Activated CD4-positive, alpha-beta T cell treated with anti-CD3 and anti-CD28 coated beads, Interleukin-2, amount 50 U/mL, for 1 hour (primary cell): Measurements from ENCODE around the gene NUAK2.

Experiments
- DNase-seq: peaks from one replicate; pipeline ENCODE4 v3.0.0-alpha.2; 2020

NUAK2 gene

GRCh38 chr1:205270764-205271163 lies 50.8 kb downstream of the NUAK2 start:
- DNase-seq: no peak

DNA sequence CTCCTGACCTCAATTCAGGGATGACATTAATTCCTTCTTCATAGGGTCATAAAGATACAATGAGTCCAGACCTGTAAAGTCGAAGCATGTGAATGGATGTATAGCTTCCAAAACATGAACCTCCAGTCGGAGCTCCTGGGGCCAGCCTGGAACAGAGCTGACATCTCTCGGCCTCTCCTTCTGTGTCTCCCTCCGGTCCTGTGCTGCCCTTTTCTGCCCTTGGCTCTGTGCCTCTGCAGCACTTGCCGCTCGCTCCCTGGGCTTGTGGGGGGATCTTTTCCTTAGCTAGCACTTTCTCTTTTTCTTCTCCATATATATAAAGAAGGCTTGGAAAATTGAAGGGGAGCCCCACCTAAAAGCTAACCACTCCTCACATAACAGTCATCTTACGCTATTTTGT lies 51.3 kb downstream of the NUAK2 start:
- no peak for DNase-seq

DNA sequence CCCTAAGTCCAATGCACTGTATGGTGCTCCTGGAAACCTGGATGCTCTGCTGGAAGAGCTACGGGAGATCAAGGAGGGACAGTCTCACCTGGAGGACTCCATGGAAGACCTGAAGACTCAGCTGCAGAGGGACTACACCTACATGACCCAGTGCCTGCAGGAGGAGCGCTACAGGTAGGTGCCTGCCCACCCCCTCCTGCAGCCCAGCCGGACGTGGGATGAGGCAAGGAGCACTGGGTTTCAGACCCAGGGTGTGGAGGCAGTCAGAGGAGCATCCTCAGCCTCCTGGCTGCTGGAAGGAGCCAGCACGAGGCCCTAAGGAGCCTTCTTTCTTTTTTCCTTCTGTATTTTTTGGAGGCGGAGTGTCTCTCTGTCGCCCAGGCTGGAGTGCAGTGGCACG lies 51.8 kb downstream of the NUAK2 start:
- DNase-seq: no peak

DNA sequence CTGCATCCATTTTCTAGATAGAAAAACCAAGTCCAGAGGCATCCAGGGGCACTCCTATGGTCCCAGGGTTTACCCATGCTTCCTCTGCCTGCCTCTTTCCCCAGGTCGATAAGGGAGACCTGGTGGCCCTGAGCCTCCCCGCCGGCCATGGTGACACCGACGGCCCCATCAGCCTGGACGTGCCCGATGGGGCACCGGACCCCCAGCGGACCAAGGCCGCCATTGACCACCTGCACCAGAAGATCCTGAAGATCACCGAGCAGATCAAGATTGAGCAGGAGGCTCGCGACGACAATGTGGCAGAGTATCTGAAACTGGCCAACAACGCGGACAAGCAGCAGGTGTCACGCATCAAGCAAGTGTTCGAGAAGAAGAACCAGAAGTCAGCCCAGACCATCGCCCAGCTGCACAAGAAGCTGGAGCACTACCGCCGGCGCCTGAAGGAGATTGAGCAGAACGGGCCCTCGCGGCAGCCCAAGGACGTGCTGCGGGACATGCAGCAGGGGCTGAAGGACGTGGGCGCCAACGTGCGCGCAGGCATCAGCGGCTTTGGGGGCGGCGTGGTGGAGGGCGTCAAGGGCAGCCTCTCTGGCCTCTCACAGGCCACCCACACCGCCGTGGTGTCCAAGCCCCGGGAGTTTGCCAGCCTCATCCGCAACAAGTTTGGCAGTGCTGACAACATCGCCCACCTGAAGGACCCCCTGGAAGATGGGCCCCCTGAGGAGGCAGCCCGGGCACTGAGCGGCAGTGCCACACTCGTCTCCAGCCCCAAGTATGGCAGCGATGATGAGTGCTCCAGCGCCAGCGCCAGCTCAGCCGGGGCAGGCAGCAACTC lies 52.5 kb downstream of the NUAK2 start:
- no peak for DNase-seq

DNA sequence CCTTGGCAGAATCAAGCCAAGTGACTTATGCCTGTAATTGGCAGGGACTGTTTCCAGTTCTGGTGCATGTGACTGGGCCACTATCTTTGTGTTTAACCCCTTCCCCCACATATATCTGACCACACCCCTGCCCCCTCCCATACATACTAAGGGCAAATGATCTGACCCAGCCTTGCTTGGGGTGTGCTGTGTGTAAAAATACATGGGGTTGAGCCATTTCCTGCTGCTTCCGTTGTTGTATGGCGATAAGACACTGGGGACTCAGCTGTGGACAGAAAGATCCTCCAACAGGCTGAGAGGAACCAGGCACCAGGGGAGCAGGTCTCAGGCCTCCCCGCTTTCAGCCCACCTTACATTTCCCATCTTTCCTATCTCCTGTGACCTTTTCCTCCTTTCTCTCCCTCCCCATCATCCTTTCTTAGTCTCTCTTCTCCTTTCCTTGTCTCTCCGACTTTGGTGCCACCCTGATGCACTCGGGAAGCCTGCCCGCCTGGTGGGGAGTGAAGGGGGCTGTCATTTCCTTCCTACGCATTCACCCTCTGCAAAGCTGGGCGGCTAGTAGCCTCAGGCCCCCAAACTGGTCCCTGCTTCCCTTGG lies 54.1 kb downstream of the NUAK2 start:
- no peak for DNase-seq

GRCh38 chr1:205266611-205267305 lies 54.8 kb downstream of the NUAK2 start:
- no peak for DNase-seq

DNA sequence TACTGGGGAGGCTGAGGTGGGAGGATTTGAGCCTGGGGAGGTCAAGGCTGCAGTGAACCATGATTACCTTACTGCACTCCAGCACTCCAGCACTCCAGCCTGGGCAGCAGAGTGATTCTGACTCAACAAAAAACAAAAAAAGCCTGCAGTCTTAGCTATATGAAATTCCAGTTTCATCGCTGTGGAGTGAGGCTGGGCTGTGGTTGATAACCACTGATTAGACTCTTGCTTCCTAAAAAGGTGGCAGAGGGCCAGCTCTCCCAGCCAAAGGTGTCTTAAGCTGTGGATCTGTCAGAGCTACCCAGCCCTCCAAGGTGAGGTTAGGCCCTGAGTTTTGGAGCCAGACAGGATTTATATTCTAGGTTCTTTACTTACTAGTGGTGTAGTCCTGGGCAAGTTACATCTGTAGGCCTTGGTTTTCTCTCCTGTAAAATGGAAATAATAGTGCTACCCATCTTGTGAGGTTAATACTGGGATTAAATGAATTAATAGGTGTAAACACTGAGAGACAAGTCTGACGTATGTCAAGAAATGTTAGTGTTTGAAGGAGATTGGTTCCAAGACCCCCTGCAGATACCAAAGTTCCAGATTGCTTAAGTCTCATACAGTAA lies 57.9 kb downstream of the NUAK2 start:
- DNase-seq: no peak

GRCh38 chr1:205262731-205263171 lies 58.8 kb downstream of the NUAK2 start:
- DNase-seq: no peak

DNA sequence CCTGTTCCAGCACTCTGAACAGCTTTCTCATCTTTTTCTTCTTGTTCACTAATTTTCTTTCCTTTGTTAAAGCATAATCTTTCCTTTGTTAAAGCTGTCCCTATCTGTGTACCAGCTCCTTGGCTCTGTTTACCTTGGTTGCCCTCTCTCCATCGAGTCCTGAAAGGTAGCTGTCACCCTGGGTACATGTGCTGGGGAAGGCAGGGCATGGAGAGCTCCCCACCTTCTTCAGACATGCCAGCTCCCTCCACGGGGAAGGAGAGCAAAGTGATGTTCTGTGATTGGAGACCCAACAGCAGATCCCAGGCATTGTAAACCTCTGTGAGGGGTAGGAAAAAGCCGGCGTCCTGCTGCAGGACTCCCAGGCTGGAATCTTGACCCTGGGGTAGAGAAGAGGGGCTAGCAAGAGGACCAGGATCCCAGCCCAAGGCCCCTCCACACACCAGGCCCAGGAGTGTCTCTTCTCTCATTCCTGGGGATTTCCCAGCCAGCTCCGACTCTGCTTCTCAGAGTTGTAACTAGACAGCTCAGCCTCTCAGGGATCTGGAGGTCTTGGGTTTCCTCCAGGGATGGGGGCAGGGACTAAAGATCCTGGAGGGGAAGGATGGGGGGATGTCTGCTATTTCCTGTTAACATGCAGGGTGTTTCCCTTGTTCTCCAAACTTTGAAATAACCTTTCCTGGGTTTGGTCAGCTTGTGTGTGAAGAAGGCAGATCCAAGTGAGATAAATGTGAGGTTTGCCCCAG lies 59.4 kb downstream of the NUAK2 start:
- no peak for DNase-seq

DNA sequence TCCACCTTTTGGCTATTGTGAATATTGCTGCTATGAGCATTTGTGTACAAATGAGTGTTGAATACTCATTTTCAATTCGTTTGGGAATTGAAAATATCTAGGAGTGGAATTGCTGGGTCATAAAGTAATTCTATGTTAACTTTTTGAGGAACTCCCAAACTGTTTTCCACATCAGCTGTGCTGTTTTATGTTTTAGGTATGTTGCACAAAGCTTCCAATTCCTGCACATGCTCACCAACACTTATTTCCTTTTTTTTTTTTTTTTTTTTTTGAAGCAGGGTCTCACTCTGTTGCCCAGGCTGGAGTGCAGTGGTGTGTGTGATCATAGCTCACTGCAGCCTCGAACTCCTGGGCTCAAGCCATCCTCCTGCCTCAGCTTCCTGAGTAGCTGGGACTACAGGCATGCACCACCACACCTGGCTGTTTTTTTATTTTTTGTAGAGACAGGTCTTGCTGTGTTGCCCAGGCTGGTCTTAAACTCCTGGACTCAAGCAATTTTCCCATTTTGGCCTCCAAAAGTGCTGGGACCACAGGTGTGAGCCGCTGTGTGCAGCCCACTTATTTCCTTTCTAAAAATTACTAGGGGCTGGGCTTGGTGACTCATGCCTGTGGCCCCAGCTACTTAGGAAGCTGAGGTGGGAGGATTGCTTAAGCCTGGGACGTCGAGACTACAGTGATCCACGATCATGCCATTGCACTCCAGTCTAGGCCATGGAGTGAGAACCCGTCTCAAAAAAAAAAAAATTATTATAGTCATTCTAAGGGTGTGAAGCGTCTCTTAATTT lies 60.4 kb downstream of the NUAK2 start:
- DNase-seq: no peak

- DNase-seq: no peak
Observed at GRCh38 chr1:205259998-205260397, 61.5 kb downstream of the NUAK2 start.

GRCh38 chr1:205259324-205259832 lies 62.2 kb downstream of the NUAK2 start:
- no peak for DNase-seq

- DNase-seq: no peak
Observed at GRCh38 chr1:205258719-205259118, 62.8 kb downstream of the NUAK2 start.

GRCh38 chr1:205258261-205258691 lies 63.3 kb downstream of the NUAK2 start:
- DNase-seq: no peak

- no peak for DNase-seq
Observed at GRCh38 chr1:205257735-205258134, 63.8 kb downstream of the NUAK2 start.

DNA sequence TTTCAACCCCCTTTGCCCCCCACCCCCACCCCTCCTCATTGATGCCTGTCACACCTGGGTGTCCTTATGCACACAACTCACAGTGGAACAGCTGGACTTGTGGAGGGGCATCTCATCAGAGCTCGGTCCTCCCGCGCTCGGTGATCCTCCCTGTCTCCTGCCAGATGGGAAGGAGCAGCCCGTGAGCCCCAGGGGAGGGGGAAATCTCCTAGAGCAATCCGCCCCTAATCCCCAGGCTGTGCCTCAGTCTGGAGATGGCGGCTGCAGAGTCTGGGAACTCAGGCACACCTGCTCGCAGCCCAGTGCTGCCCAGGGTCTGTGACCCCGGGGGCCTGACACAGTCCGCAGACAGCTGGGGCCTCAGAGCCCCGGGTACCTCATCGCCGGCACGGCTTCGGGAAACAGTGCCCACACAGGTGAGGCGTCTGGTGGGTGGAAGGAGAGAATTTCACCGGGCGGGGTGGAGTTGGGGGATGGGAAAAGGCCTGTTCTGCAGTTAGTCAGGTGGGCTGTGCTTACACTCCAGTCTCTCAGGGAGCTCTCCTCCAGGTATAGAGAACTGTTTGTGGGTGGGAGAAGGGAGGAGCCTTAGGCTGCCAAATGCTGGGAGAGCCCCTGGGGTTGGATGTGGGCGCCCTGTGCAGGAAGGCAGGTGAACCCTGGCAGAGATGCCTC lies 64.5 kb downstream of the NUAK2 start:
- DNase-seq: no peak

GRCh38 chr1:205255941-205256780 lies 65.4 kb downstream of the NUAK2 start:
- DNase-seq: peak; percentile 85
